NCI-H774 (cell line): ENCODE results near the gene ADARB2.

Source experiments
- DNase-seq: peaks from one replicate; lab custom pipeline; 2025; lab: John Stamatoyannopoulos, UW

ADARB2 gene

DNA sequence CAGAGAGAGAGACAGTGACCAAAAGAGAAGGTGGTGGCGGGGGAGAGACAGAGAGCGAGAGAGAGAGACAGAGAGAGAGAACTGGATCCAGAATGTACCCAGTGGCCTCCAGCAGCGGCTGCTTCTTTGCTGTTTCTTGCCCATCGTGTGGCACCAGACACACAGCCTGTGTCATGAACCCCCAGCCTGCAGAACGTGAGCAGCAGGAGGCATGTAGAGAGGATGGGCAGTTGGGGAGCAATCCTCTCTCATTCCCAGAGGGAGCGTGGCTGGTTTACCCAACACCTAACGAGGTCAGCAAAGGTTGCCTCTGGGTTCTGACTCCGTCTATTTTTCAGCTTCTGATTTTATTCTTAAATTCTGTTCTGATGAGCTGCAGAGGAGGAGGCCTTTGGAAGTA lies 168.1 kb downstream of the ADARB2 start:
- no peak for DNase-seq

- DNase-seq = no peak
Measured at GRCh38 chr10:1567742-1568495, 169.4 kb downstream of the ADARB2 start.

GRCh38 chr10:1567152-1567551 lies 170.2 kb downstream of the ADARB2 start:
- DNase-seq = no peak

DNA sequence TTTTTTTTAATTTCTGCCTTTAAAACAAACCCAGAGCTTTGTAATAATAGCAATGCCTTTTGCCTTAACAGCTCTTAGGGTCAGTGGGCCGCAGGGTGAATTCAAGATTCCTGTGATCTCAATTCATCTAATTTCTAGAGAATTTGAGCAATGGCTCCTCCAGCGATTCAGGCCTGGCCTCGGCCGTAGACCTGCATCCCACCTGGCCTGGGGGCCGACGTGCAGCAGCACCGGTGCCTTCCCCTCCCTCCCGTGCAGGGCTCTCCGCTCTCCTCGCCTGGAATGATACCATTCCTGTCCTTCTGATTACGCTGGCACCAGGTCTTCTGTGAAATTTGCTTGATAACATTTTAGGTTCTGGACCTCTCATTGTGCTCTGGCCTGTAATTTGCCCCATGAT lies 172.5 kb downstream of the ADARB2 start:
- DNase-seq = no peak

DNA sequence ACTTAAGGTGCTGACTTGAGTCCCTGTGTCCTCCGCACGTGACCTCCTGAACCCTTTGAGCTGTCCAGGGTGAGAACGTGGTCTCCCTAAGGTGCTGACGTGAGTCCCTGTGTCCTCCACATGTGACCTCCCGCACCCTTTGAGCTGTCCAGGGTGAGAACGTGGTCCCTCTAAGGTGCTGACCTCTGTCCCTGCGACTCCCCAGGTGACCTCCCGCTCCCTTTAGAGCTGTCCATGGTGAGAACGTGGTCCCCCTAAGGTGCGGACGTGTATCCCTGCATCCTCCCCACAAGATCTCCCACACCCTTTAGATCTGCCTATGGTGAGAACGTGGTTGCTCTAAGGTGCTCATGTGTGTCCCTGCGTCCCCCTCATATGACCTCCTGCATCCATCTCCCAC lies 174.3 kb downstream of the ADARB2 start:
- no peak for DNase-seq

DNA sequence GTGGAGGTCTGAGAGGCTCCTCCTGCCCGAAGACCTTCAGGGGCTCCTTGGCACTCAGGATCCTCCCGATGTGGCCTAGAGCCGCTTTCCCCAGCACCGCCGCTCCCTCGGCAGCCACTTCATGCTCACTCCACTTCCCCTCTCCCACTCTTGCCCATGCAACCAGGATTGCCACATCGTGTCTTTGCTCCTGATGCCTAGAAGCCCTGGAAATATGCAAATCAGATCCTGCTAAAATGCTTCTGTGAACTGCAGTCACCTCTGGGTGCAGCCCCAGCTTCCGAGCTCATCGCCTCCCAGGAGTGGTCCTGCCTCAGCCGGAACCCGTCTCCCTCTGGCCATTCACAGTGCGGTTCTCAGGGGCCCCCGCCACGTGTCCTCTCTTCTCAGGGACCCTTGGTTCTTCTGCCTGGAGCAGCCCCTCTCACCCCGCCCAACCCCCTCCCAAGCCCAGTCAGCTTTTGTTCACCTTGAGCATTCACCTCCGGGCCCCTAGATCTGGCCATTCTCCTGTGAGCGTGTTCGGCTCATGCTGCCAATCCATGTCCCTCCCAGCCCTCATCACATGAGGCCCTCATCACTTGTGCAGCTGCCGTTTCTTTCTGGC lies 175.5 kb downstream of the ADARB2 start:
- DNase-seq = no peak

GRCh38 chr10:1560535-1561192 lies 176.7 kb downstream of the ADARB2 start:
- DNase-seq = no peak

DNA sequence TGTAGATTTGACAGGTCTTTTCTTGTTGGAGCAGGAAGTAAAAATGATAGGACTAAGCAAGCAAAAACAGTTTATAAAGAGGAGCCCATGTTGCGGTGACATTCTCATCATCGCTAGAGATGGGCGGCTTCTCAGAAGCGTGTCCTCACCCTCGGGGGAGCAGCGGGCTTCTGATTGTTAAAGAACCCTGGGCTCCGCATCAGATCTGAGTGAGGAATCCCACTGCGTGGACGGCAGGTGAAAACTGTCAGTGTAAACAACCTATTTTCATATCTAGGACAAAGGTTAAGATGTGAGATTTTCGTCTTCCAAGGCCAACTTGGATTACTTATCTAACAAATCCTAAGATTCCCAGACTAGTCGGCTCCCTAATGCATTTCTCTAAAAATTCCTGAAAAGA lies 177.6 kb downstream of the ADARB2 start:
- DNase-seq = no peak

DNA sequence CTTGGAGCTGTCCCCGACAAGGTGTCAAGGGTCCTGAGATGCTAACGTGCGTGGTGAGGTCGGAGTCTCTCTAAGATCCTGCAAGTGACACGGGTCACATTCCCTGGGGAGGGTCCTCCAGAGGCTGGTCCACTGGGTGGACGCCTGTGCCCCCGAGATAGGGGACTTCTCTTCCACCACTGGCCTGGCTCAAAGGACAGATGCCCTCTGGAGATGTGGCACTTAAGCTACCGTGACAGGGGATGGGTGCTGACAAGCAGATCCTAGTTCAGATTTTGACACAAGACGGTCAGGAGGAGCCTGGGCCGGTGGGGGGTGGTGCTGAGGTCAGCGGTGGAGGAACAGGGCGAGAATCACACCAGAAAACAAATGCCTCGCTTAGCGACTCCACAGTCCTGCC lies 178.0 kb downstream of the ADARB2 start:
- DNase-seq = no peak

DNA sequence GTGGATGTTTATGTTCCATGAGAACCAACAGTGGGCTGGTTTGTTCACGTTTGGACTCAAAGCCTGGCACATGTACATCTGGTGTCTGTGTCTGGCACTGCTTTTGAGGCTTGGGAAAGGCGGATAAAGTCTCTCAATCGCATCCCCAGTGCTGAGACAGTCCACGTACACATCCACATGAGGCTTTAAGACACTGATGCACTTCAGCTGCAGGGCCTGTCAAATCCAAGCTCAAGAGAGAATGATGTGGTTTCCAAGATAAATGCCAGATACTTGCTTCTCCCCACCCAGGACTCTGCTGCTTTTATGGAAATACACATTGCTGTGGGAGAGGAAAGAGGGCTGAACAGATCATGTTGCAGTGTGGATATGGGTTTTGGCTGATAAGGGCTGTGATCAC lies 178.4 kb downstream of the ADARB2 start:
- DNase-seq = no peak

DNA sequence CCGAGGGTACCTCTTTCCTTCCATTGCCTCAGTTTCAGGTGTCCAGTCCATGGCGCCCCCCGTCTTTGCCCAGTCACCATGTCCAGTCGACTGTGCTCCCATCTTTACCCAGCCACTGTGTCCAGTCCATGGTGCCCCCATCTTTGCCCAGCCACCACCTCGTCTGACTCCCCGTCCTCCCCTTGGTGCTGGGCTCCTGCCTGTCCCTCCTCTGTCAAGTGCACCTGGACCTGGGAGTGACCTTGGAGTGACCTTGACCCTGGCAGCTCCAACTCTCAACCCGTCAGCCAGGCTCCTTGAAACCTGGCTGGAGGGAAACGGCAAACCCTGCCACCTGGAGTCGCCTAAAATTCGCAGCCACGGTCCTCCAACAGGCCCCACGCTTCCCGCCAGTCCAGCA lies 180.2 kb downstream of the ADARB2 start:
- DNase-seq = no peak

DNA sequence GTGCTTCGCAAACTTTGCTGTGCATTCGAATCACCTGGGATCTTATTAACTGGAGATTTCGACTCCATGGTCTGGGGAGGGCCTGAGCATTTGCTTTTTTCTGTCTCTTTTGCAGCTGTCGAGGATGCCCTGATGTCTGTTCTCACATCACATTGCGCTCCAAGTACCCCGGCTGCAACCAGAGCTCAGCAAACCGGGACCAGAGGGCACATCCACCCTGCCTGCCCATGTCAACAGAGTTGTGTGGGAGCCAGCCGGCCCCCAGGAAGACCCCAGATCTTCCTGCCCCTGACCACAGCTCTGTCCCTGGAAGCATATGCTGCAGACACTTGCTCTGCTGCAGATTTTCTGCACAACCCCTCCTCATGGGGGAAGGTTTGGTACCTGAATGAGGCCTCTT lies 180.8 kb downstream of the ADARB2 start:
- DNase-seq = no peak

DNA sequence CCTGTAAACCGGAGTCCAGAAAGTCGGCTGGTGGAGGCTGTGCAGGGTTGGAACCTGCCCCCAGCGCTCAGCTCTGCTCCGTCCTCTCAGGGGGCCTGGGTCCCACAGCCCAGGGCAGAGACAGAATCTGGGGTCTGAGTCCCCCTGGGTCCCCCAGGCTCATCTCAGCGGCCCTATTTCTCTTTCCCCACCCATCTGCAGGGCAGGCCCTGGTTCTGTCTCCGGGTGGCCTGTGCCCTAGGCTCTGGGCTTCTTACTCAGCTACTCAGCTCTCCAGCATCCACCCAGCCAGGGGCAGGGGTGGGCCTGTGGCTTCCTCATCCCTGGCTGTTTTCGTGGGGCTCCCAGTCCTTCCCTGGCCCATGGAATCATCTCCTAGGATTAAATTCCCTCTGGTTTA lies 183.4 kb downstream of the ADARB2 start:
- no peak for DNase-seq

DNA sequence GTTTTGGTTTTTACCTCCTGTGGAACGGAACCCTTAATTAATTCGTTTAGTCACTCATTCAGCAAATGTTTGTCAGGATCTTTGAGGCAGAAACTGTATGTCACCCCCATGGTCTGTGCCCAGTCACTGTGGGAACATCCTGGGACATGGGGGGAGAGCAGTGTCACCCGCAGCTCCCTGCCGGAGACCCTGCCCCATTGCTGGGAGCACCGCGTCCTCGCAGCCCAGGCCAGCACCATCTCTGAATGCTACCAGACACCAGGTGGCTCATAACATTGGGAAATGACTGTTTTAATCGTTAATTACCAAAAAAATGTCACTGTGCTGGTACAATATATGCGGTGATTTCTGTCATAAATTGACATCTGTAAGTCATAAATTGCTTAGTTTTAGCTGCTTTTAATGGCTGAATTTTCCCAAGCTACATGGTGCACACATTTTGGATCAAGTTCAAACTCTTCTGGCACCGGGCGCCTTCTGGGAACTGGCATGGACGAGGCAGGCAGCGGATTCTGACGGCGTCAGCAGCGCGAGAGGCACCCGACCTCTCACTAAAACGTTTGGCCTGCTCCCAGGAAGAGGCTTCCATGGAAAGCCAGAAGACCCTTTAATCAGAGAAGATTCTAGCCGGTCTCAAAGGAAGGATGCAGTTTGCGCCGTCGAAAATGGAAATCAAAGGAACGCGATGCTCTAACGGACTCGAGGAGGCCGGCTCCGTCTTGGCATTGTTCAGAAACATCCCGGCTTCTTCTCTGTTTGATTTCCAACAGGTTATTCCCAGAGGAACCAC lies 184.2 kb downstream of the ADARB2 start:
- no peak for DNase-seq

DNA sequence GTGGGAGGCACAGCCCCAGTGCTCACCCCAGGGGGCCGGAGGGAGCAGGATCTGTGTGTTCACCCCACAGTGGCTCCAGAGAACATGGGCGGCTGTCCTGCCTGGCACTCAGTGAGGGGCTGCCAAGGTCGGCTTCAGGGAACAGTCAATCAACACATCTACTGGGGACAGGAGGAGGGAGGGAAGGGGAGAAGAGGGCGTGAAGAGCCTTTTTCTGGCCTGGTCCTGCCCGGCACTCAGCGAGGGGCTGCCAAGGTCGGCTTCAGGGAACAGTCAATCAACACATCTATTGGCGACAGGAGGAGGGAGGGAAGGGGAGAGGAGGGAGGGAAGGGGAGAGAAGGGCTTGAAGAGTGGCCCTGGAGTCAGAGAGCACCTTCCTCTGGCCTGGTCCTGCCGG lies 184.9 kb downstream of the ADARB2 start:
- DNase-seq = no peak

DNA sequence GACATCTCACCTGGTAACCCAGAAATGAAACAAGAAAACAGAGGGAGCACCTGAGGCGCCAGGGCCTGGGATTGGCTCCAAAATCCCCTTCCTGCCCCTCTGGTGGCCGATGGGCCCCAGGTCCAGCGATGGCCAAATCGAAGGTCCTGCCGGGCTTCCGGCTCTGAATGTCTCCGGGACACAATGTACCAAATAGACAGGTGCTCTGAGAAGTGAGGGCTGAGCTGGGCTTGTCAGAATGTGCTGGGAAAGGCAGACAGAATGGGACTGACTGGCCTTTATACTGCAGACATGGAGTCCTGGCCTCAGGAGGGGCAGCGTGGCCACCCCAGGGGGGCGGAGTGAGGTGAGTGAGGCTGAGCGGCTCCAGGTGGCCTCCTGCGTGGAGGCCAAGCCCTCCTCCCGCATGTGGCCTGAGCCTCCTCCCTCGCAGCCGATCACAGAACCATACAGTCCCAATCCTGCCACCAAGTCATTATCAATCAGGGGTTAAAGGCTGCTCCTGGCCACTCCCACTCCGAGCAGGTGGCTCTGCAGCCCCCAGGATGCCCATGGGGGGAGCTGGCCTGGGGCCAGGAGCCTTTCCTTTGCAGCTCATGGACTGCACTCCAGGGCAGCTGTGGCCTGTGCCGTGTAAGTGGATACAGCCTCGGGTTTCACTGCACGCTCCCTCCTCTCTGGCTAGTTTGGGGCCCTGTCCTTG lies 185.5 kb downstream of the ADARB2 start:
- DNase-seq = peak; percentile 57

DNA sequence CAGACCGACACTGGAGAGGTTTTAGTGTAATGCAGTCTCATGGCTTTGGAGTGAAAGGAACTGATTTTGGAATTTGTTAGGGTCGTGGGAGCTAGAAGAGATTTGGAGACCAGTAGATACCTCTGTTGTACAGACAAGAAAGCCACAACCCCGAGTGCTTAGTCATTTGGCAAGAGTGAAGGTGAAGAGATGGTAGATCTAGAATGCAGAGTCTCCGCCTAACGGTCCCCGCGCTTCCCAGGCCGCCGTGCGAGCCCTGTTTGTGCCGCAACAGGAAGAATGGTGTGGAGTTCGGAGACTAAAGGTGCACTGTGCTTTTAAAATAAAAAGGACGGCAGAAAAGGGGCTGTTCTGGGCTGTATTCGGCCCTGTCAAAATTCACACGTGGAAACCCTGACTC lies 186.7 kb downstream of the ADARB2 start:
- no peak for DNase-seq

DNA sequence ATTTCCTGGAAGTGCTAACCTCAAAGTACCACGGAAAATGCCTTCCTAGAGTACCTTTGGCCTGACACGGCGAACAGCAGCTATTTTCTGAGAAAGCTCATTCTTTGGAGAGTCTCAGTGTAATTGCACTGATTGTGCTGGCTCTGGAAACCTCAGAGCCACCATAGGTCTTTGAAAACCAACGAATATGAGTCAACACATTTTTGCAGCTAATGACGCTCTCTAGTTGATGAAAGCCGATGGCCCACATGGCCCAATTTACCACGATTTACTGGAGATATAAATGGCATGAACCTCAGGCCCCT lies 187.1 kb downstream of the ADARB2 start:
- DNase-seq = peak; percentile 78

DNA sequence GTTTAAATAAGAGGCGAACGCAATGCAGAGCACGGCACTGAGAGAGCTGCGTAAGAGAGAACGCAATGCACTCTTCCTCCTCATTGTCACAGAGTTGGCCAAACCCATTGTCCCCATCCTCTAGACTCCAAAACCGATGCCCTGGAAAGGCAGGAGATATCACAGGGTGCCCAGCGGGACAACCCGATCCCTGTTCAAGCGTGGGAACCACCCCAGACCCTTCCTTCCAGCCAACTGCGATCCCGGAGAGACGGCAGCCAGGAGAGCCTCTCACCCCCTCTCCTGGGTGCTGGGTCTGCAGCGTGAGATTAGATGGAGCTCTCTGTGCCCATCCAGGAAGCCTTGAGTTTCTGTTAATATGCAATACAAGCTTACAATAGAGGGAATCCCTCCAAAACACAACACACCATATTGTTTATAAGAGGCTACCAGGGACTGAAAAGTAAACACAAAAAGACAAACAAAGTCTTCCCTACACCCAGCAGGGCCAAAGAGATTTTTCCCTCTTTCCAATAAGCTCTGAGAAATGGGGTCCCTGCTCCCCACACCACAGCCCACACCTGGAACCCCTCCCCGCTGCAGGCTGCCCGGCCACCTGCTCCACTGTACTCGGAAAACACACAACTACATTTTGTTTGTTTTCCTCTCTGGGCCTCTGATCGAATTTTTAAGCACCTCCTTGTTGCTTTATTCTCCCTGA lies 187.6 kb downstream of the ADARB2 start:
- DNase-seq = peak; percentile 78

- DNase-seq = no peak
Measured at GRCh38 chr10:1548596-1548995, 188.7 kb downstream of the ADARB2 start.

DNA sequence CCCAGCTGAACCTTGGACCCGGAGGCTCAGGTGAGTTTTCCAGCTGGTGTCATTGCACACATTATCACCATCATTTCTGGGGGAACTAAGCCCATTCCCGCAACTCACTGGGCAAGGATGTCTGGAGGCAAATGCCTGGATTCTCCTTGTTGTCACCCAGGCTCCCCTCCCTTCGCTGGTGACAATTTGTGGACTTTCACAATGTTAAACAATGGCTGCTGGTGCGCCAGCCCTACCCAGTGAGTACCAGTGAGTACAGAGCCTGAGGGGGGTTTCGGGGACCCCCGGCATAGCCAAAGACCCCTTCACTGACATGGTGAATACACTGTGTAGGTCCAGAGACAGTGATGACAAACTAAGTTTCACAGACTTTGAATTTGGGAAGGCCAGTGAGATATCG lies 189.2 kb downstream of the ADARB2 start:
- DNase-seq = no peak
